SK-MEL-5 (cell line): ENCODE data around the gene THOC6. TPM values are rescaled to one million over a fixed set of nuclear protein-coding genes. Genes with fewer than 3 reads are reported as not detected.

ENCODE experiments used
- DNase-seq: peaks from one replicate; pipeline ENCODE4 v3.0.0-alpha.2; 2016; ENCODE audit warnings: low read depth, low spot score
- in situ Hi-C: cut with HindIII; loops from 2 replicates; pipeline ENCODE4 v1.10.0; 2016; ENCODE audit warnings: low sequenced_read_pairs, high pct_unique_total_duplicates, low pct_unique_long_range_greater_than_20kb
- total RNA-seq: library from RNA; depleted of rRNA; stranded (reverse); fragments of >200 nt; shearing (Covaris generic); gene quantifications from 2 replicates; pipeline ENCODE4 v1.2.3, GENCODE V29; 2014

THOC6 gene
- total RNA-seq, 1 experiment from 2014 or later: 15.4 TPM

- no peak for DNase-seq
- in situ Hi-C loops: no loop called here
Observed at GRCh38 chr16:3025032-3026002, 1.5 kb downstream of the THOC6 start.

GRCh38 chr16:3026003-3026378 is 2.2 kb downstream of the THOC6 start:
- no peak for DNase-seq
- in situ Hi-C loops: no loop called here

DNA sequence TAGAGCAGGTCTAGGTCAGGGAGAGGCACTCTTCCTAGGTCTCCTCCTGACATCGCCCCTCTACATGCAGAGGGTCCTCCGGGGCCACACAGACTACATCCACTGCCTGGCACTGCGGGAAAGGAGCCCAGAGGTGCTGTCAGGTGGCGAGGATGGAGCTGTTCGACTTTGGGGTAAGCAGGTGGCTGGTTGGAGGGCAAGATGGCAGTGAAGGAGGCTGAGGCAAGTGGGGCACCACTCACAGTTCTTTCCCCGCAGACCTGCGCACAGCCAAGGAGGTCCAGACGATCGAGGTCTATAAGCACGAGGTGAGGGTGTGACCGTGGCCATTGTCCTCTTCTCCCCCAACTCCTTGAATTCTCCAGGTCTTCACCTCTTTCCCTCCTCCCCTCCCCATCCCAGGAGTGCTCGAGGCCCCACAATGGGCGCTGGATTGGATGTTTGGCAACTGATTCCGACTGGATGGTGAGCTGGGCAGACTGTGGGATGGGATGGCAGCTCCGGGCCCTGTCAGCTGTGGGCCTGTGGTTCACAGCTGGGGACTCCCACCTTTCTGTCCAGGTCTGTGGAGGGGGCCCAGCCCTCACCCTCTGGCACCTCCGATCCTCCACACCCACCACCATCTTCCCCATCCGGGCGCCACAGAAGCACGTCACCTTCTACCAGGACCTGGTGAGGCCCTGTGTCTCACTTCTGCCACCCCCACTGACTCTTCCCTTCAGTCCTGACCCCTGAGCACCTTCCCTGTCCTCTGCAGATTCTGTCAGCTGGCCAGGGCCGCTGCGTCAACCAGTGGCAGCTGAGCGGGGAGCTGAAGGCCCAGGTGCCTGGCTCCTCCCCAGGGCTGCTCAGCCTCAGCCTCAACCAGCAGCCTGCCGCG is 3.0 kb downstream of the THOC6 start:
- no peak for DNase-seq
- in situ Hi-C loops: no loop called here

GRCh38 chr16:3027489-3027795 is 3.6 kb downstream of the THOC6 start:
- in situ Hi-C loops: no loop called here
- DNase-seq: no peak

- DNase-seq: peak; percentile 82
- in situ Hi-C loops: no loop called here
Observed at GRCh38 chr16:3027983-3028715, 4.3 kb downstream of the THOC6 start.

DNA sequence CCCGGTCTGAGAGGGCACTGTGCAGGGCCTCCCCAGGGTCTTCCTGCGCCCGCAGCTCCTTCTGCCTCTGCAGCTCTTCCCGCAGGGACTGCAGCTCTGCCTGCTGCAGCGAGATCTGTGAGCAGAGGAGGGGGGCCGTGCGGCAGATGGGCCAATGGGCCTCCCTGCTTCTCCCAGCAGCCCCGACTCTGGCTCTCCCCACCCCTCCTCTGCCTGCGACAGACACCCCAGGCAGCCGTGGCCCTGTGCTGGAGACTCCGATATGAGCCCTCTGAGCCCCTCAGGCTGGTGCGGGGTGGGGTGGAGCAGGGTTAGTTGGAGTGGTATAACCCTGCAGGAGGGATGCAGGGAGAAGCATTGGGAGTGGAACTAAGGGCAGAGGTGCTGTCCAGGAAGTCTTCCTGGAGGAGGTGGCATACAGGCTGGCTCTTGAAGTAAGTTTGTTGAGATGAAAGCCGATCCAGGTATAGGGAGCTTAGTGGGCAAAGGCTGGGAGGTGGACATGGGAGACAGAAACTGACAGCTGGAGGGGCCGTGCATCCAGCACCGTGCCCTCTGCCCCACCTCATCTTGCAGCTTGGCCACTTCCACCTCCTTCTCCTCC is 5.0 kb downstream of the THOC6 start:
- in situ Hi-C loops: no loop called here
- no peak for DNase-seq

DNA sequence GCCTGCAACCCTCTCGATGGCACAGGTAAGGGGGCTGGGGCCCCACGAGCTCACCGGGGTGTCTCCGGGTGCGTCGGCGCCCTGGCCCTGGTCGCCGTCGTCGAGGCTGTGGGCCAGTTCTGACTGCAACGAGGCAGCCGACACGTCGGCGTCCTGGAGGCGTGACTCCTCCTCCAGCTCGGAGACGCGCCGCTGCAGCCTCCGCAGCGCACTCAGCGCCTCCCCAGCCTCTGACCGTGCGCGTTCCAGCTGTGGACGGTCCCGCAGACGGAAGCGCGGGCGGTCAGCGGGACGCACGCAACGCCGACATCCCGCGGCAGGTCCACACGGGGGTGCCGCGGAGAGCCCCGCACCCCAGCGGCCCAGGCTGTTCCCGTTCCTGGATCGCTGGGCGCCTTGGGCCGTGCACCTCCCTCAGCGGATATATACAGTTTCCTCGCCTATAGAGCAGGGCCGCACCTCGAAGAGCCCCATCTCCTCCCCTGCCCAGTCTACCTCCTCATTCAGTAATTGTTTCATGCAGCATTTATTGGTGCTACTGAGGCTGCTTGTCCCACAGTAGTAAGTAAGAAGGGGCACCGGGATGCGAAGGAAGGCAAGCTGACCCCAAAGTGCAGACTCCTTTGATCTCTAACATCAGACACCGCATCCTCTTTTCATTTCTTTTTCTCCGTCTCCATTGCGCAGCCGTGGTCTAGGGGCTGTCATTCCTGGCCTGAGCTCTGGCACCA is 5.8 kb downstream of the THOC6 start:
- in situ Hi-C loops: no loop called here

GRCh38 chr16:3030222-3031212 is 6.7 kb downstream of the THOC6 start:
- in situ Hi-C loops: no loop called here

More for the DNA sequence above, 5.8 kb downstream of the THOC6 start:
- DNase-seq: no peak

DNA sequence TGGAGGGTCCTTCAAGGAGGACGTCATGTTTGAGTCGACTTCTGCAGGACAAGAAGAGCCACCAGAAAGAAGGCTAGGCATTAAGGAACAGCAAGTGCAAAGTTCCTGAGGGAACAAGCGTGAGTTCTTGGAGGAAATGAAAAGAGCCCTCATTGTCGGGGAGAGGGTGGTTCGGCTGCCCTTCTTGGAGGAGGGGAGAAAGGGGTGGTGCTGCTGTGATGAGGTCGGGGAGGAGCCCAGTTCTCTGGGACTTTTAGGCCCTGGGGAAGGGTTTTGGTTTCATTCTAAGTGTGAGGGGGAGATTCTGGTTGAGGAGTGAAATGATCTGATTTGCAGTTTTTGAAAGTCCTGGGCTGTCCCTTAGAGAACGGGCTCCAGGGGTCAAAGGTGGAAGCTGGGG is 8.8 kb downstream of the THOC6 start:
- DNase-seq: no peak
- in situ Hi-C loops: no loop called here

More at GRCh38 chr16:3030222-3031212, 6.7 kb downstream of the THOC6 start:
- no peak for DNase-seq

- in situ Hi-C loops: no loop called here
- DNase-seq: no peak
Observed at GRCh38 chr16:3035289-3035971, 11.6 kb downstream of the THOC6 start.

DNA sequence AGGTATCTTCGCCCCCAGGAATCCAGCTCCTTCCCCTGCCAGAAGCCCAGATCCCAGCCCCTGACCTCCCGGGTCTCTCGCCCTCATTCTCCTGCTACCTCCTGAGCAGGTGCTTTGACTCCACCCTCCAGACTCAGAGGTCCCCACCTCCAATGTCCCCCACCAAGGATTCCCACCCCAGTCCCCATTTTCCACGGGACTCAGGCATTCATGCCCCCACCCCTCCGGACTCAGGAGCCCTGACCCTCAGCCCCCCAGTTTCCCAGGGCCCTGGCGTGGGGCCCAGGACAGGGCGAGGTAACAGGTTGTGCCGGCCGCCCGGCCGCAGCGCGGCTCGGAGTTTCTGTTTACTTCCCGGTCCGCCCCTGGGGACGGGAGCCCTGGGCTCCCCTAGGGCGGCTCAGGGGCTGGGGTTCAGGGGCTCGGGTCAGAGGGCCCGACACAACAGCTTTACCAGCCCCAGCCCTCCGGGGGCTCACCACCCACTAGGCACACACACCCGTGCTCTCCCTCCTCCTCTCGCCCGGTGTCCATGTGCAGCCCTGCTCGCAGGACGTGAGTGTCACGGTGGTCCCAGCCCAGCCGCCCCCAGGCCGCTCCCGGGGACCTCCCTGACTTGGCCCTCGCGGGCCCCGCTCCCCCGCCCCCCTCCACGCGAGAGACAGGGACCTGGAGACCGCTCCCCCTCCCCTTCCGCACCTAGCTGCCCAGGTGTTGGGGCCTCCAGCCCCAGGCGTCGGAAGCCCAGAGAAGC is 12.3 kb downstream of the THOC6 start:
- DNase-seq: no peak
- in situ Hi-C loops: no loop called here

- DNase-seq: no peak
- in situ Hi-C loops: no loop called here
Observed at GRCh38 chr16:3036726-3037315, 13.0 kb downstream of the THOC6 start, which contains the start of gene BICDL2. Gene BICDL2, minus strand, starts transcription at chr16:3036944. Its CDS starts 1,448 bp downstream, at chr16:3035496.

GRCh38 chr16:3038256-3038655 is 14.4 kb downstream of the THOC6 start:
- in situ Hi-C loops: no loop called here
- no peak for DNase-seq

DNA sequence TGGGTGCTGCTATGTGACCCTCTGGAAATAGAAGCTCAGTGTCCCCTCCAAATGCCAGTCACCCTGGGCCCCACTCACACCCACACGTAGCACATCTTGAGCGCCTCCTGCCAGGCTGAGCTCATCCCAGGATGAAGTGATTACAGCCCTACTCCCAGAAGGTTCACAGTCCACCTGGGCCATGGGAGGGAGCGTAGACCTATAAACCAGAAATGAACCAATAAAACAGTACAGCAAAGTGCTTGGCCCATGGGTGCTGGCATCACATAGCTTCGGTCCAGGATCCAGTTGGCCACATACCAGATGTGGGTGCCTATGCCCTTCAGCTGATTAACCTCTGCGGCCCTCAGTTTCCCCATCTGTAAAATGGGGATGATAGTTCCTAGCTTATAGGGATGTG is 15.1 kb downstream of the THOC6 start:
- in situ Hi-C loops: no loop called here
- no peak for DNase-seq
